A549 (cell line): ENCODE results near the gene OR6S1. TPM values are rescaled to one million over a fixed set of nuclear protein-coding genes. Genes with fewer than 3 reads are reported as not detected.

Experiments used
- ATAC-seq, 2 experiments: fragments of 200-7000 bp in 1 of 2; fragments of >200 bp in 1 of 2; cut with Nextera tagmentation in 1 of 2; cut with Tn5 transposase in 1 of 2; 3 replicates each; pipeline versions ENCODE4 v1.8.0 to v1.9.1; 2018 to 2020; ENCODE audit warnings: mild to moderate bottlenecking in 1 of 2, moderate library complexity in 1 of 2
- CTCF ChIA-PET: fragments of 300-600 bp; sonication (Branson Sonifier 250); formaldehyde crosslinking; extraction: SDS; loops from one replicate; lab custom pipeline; 2021; ENCODE audit warnings: antibody characterized with exemption, inconsistent platforms; lab: Yijun Ruan, JAX
- POLR2A ChIA-PET: fragments of 350-600 bp; formaldehyde crosslinking; extraction: SDS; loops from one replicate; lab custom pipeline; 2021; ENCODE audit warnings: antibody characterized with exemption, inconsistent platforms; lab: Yijun Ruan, JAX
- DNase-seq, 2 experiments: peaks; one replicate each; pipeline versions ENCODE4 v3.0.0 to v3.0.0-alpha.2; 2011 to 2016; ENCODE audit warnings: low read depth in 1 of 2, low spot score in 1 of 2
- FAIRE-seq: peaks from 2 replicates; lab custom pipeline; 2011; peaks lifted over from hg19 to GRCh38; lab: Jason Lieb, UNC
- H3K27ac ChIP-seq, 2 experiments: fragments of >200 bp; sonication (Bioruptor Twin); formaldehyde crosslinking; 3 replicates each; pipeline ENCODE4 v1.5.1; 2016 to 2017
- H3K4me1 ChIP-seq: fragments of >200 bp; sonication (Bioruptor Twin); formaldehyde crosslinking; 3 replicates; pipeline ENCODE4 v1.6.1; 2016
- H3K4me2 ChIP-seq: fragments of >200 bp; sonication (Bioruptor Twin); formaldehyde crosslinking; 3 replicates; pipeline ENCODE4 v1.6.1; 2016
- H3K4me3 ChIP-seq: fragments of >200 bp; sonication (Bioruptor Twin); formaldehyde crosslinking; 3 replicates; pipeline ENCODE4 v1.5.1; 2016
- H3K9me3 ChIP-seq: fragments of >200 bp; sonication (Bioruptor Twin); formaldehyde crosslinking; 3 replicates; pipeline ENCODE4 v1.6.1; 2016
- CBX2 ChIP-seq: fragments of 200-600 bp; sonication (generic); IDR thresholded peaks from 2 replicates; pipeline ENCODE4 v1.6.1; 2016; ENCODE audit warnings: low read depth, mild to moderate bottlenecking, borderline replicate concordance
- CEBPB ChIP-seq, 2 experiments: fragments of >200 bp in 1 of 2; sonication (Bioruptor Twin) in 1 of 2; formaldehyde crosslinking in 1 of 2; IDR thresholded peaks; 2 replicates each; pipeline ENCODE4 v1.6.1; 2012 to 2016
- CHD2 ChIP-seq: fragments of 150-350 bp; IDR thresholded peaks from 2 replicates; pipeline ENCODE4 v1.6.1; 2014; ENCODE audit warnings: low read length; ENCODE audit not compliant: partially characterized antibody
- CHD4 ChIP-seq: fragments of 200-600 bp; sonication (generic); IDR thresholded peaks from 2 replicates; pipeline ENCODE4 v1.6.1; 2016; ENCODE audit warnings: antibody characterized with exemption, mild to moderate bottlenecking, borderline replicate concordance
- CTCF ChIP-seq: fragments of >200 bp; sonication (Bioruptor Twin); formaldehyde crosslinking; IDR thresholded peaks from 3 replicates; pipeline ENCODE4 v1.5.1; 2016
- E2F6 ChIP-seq: IDR thresholded peaks from 2 replicates; pipeline ENCODE4 v1.6.1; 2012; ENCODE audit warnings: low read depth, borderline replicate concordance
- ESRRA ChIP-seq: fragments of 150-350 bp; IDR thresholded peaks from 2 replicates; pipeline ENCODE4 v1.6.1; 2014; ENCODE audit warnings: mild to moderate bottlenecking, low read length, borderline replicate concordance
- GATA3 ChIP-seq: IDR thresholded peaks from 2 replicates; pipeline ENCODE4 v1.6.1; 2012; ENCODE audit warnings: borderline replicate concordance
- HDAC2 ChIP-seq: fragments of 200-600 bp; sonication (generic); IDR thresholded peaks from 2 replicates; pipeline ENCODE4 v1.6.1; 2016
- HMGXB4 ChIP-seq: fragments of 250-450 bp; sonication (Bioruptor Pico); IDR thresholded peaks from 2 replicates; pipeline ENCODE4 v1.5.0; 2021; ENCODE audit warnings: mild to moderate bottlenecking, moderate library complexity, borderline replicate concordance
- HOXA7 ChIP-seq: fragments of 250-450 bp; sonication (Bioruptor Pico); IDR thresholded peaks from 2 replicates; pipeline ENCODE4 v1.5.0; 2020; ENCODE audit warnings: mild to moderate bottlenecking, moderate library complexity
- JUN ChIP-seq, 2 experiments: fragments of >200 bp; sonication (Bioruptor Twin); formaldehyde crosslinking; IDR thresholded peaks; 2 replicates in 1 of 2; 3 replicates in 1 of 2; pipeline ENCODE4 v1.6.1; 2016 to 2017
- MAX ChIP-seq: IDR thresholded peaks from 2 replicates; pipeline ENCODE4 v1.6.1; 2012
- MAZ ChIP-seq: fragments of 150-350 bp; IDR thresholded peaks from 2 replicates; pipeline ENCODE4 v1.6.1; 2014; ENCODE audit warnings: antibody characterized with exemption, low read depth, low read length, borderline replicate concordance
- NR3C1 ChIP-seq: fragments of >200 bp; sonication (Bioruptor Twin); formaldehyde crosslinking; IDR thresholded peaks from 3 replicates; pipeline ENCODE4 v1.6.1; 2017
- PBX3 ChIP-seq: IDR thresholded peaks from 2 replicates; pipeline ENCODE4 v1.6.1; 2012
- RARB ChIP-seq: fragments of 250-450 bp; sonication (Bioruptor Pico); IDR thresholded peaks from 2 replicates; pipeline ENCODE4 v1.8.0; 2021; ENCODE audit warnings: mild to moderate bottlenecking, moderate library complexity
- REST ChIP-seq: fragments of 200-600 bp; sonication (generic); IDR thresholded peaks from 2 replicates; pipeline ENCODE4 v1.6.1; 2016; ENCODE audit warnings: antibody characterized with exemption, mild to moderate bottlenecking, moderate library complexity
- SREBF2 ChIP-seq: fragments of 450-650 bp; IDR thresholded peaks from 2 replicates; pipeline ENCODE4 v1.6.1; 2014; ENCODE audit warnings: mild to moderate bottlenecking, moderate library complexity
- USF2 ChIP-seq: fragments of 450-650 bp; IDR thresholded peaks from 2 replicates; pipeline ENCODE4 v1.6.1; 2014; ENCODE audit warnings: antibody characterized with exemption
- ZFP36 ChIP-seq: fragments of 450-650 bp; IDR thresholded peaks from 2 replicates; pipeline ENCODE4 v1.6.1; 2014; ENCODE audit warnings: borderline replicate concordance; ENCODE audit not compliant: partially characterized antibody
- ZSCAN20 ChIP-seq: fragments of 250-450 bp; sonication (Bioruptor Pico); IDR thresholded peaks from 2 replicates; pipeline ENCODE4 v1.8.0; 2022; ENCODE audit warnings: mild to moderate bottlenecking, moderate library complexity
- WGBS: methylation state at CpG from one replicate; pipeline ENCODE4 v1.1.6; 2017; ENCODE audit errors: missing lambda C conversion rate; 5-methylcytosine and 5-hydroxymethylcytosine counted together
- polyA plus RNA-seq, 4 experiments: library from polyadenylated mRNA; depleted of rRNA in 3 of 4; stranded (reverse); fragments of >200 nt; fragmentation: RNase III in 1 of 4; extraction: RNeasy Plus Mini Kit Qiagen cat#74134 plus additional on column Dnase treatment in 1 of 4; gene quantifications; 2 replicates in 3 of 4; 3 replicates in 1 of 4; pipeline ENCODE4 v1.2.3, GENCODE V29; 2011 to 2017

OR6S1 gene
- polyA plus RNA-seq, 2 of the 4 experiments (the other 2 are of a cell fraction) = not detected

- peak overlapping the region; percentile 1 to 61; a peak in 3 of 6 replicates for H3K27ac ChIP-seq
- FAIRE-seq = peak; percentile 74
- peak; percentile 85 to 88 for ATAC-seq
- POLR2A ChIA-PET = interaction anchor here (1.0 to 2.9 kb wide), 3 partner anchors 20 to 290 kb away, joined by 4 to 22 read pairs (median 4); partner anchors contain the start of gene PARP2
- peak overlapping the region; percentile 99 for H3K4me2 ChIP-seq
- 15% methylated on average over 45 of the region's 45 CpGs for WGBS
- TF ChIP-seq RARB (CRISPR knock-in tag) (0 out of 2 replicates have a peak, but pooled peaks have one; percentile 80), JUN (IDR thresholded peaks at IDR 0.05) (peak in 1 of 2 experiments; percentile 47; a peak in 1 of 5 replicates), CHD2 (peak; percentile 27), USF2 (no peak), E2F6 (0 out of 2 replicates have a peak, but pooled peaks have one; percentile 23), SREBF2 (peak; percentile 77), HMGXB4 (CRISPR knock-in tag) (peak; percentile 82; the same call in 1 of the 2 replicates), ESRRA (peak; percentile 40; the same call in 1 of the 2 replicates), NR3C1 (no peak), CEBPB (IDR thresholded peaks at IDR 0.05) (peak in 1 of 2 experiments; percentile 67; a peak in 2 of 4 replicates), MAX (peak; percentile 31; the same call in 1 of the 2 replicates)
- DNase-seq = peak; percentile 96 to 97
- peaks cover 19% of the 10 kb centered on the region; the same call in 2 of the 3 replicates for H3K4me1 ChIP-seq
- H3K4me3 ChIP-seq = peak overlapping the region; percentile 62
- H3K9me3 ChIP-seq = peaks cover 4% of the 10 kb centered on the region; the same call in 1 of the 3 replicates
- CTCF ChIA-PET = interaction anchor here (0.6 to 4.6 kb wide), 12 partner anchors 15 to 338 kb away, joined by 3 to 30 read pairs (median 4); no protein-coding TSS in a partner anchor
Observed at GRCh38 chr14:20632831-20633691, 8.4 kb downstream of the OR6S1 start.

GRCh38 chr14:20632448-20632830 is 9.1 kb downstream of the OR6S1 start:
- ATAC-seq (peak; percentile 19 to 45), FAIRE-seq (no peak), DNase-seq (no peak)
- under 1% methylated on average over 19 of the region's 19 CpGs for WGBS
- Histone ChIP-seq H3K4me3 (peak overlapping the region; percentile 62), H3K4me1 (peaks cover 25% of the 10 kb centered on the region; the same call in 2 of the 3 replicates), H3K9me3 (peaks cover 4% of the 10 kb centered on the region; the same call in 1 of the 3 replicates), H3K27ac (peak overlapping the region; percentile 1 to 61; a peak in 3 of 6 replicates), H3K4me2 (peak overlapping the region; percentile 99)
- CTCF ChIA-PET = interaction anchor here (0.8 to 4.6 kb wide), 11 partner anchors 15 to 339 kb away, joined by 3 to 30 read pairs (median 5); no protein-coding TSS in a partner anchor
- POLR2A ChIA-PET = interaction anchor here (0.9 to 2.9 kb wide), 5 partner anchors 19 to 289 kb away, joined by 3 to 22 read pairs (median 4); partner anchors contain the start of gene PARP2
- TF ChIP-seq GATA3 (no peak), HDAC2 (no peak), REST (no peak), HOXA7 (CRISPR knock-in tag) (no peak), CBX2 (no peak), PBX3 (no peak), ZFP36 (no peak), CTCF (no peak), CHD4 (no peak), RARB (CRISPR knock-in tag) (no peak), ZSCAN20 (CRISPR knock-in tag) (no peak), MAZ (no peak)
